SHP77 (cell line): Measurements from ENCODE around the gene GMDS.

Source experiments
- DNase-seq, 2 experiments: peaks; one replicate each; lab custom pipeline; 2025; lab: John Stamatoyannopoulos, UW

The GMDS gene

GRCh38 chr6:2035826-2036709 lies 209.3 kb downstream of the GMDS start:
- DNase-seq = no peak

GRCh38 chr6:2035046-2035445 lies 210.4 kb downstream of the GMDS start:
- DNase-seq = no peak

GRCh38 chr6:2034256-2034655 lies 211.1 kb downstream of the GMDS start:
- no peak for DNase-seq

DNA sequence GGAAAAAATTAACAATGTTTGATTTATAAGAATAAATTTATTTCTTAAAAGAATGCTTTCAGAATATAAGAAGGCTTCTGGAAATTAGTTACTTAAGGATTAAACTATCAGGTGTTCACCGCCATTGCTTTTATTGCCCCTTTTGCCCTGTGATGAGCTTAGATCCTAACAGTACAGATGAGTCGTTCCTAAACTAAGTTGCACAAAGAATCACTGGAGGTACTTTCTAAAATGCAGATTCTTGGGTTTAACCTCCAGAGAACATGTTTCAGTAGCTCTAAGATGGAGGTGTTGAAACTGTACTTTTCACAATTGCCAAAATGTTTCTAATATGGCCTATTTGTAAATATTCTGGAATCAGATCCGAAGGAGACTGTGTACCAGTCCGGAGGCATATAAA lies 211.9 kb downstream of the GMDS start:
- DNase-seq = no peak

DNA sequence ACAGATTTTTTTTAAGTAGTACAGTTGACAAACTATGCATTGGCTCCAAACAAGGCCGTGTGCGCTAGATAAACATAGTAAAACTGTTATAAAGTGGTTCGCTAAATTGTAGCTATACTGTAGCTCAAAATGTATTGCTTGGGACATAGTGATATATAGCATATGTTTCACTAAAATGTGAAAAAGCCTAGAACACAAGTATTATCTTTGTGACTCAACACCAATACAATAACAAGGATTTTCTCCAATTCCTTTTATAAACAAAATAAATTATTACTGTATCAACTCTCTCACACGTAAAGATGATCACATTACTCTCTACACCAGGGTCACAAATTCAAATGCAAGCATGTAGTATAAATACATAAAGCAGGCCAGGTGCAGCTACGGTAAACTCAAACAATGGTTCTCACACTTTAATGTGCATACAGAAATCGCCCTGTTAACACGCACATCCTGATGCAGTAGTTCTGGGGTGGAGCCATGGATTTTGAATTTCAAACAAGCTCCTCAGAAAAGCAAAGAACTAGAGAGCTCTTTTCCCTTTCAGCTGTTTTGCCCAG lies 214.6 kb downstream of the GMDS start:
- DNase-seq = peak; percentile 94 to 96

DNA sequence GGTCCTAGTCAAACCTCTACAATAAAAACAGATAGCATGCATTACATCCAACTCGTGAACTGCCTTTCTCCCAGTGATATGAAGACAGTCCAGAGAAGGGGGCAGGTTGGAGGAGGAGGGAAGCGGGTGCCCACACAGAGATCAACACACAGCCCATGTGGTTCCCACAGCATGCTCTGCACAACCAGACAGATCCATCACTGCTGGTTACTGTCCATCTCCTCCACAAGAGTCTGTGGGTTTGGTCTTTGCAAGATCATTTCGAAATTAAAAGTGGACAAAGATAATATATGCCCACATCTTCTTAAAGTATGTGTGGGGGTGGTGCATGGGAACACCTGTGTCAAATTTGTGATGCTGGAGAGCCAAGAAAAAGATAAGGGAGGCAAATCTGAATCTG lies 215.5 kb downstream of the GMDS start:
- peak; percentile 16 to 27 for DNase-seq

DNA sequence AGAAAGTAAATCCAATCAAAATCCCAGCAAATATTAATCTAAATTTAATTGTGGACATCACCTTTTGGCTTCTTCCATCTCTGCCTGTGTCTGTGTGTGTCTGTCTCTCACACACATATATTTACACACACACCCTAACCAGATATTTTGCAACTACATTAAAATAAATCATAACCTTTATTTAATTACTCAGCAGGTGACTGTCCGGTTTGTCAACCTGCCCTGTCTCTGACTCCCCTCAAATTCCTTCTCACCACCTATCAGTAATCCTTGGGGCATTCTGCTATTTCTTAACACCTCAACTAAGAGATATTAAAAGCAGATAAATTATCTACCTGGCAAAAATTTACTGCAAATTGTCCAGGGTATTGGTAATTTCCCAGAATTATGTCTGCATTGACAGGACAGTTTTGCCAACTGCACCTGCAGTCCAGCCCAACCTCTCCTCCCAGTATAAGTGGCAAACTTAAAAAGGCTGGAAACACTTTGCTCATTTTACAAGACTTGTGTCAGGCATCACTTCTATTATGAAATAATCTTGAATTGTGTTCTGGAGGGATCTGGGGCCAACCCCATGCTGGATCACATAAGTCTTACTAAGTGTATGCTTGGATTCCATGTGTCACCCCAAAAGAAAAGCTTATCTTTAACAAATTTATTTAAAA lies 216.1 kb downstream of the GMDS start:
- no peak for DNase-seq

- peak; percentile 53 for DNase-seq
These were observed 216.9 kb downstream of the GMDS start for GRCh38 chr6:2028457-2029038.

DNA sequence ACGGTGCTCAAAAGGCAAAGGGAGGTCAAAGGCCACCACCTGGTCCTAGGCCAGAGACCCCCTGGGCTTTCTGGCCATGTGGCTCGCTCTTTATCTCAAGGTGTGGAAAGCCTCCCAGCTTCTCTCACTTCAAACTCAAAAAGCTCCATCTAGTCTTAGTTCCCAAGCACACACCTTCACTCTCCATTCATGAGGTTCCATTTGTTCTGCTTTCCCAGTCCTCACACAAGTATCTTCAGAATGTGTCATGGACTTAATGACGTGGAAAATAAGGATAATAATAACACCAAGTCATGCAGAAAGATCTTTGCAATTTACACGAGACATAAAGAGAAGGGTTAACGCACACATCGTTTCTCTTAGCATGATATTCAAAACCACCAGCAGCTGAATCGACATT lies 219.3 kb downstream of the GMDS start:
- DNase-seq = no peak

DNA sequence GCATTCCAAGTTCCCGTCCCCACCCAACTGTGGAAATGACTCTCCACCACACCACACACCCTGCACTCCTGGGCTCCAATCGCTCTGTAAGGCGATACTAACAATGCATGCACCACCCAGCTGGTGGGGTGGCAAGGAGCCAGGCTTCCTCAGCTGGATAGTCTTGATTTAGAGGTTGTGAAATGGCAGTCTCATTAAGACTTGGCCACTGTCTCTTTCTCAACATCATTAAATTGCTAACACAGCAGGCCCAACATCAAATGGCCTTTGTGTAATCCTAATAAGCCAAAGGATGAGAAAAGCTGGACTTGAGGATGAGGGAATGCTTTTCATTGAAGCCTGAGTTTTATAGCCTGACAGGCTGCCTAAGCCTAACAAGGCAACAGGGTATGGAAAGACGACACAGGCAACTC lies 223.7 kb downstream of the GMDS start:
- DNase-seq = peak; percentile 91 to 95

- DNase-seq = peak in 1 of 2 experiments; percentile 19
These were observed 224.5 kb downstream of the GMDS start for GRCh38 chr6:2020909-2021308.

DNA sequence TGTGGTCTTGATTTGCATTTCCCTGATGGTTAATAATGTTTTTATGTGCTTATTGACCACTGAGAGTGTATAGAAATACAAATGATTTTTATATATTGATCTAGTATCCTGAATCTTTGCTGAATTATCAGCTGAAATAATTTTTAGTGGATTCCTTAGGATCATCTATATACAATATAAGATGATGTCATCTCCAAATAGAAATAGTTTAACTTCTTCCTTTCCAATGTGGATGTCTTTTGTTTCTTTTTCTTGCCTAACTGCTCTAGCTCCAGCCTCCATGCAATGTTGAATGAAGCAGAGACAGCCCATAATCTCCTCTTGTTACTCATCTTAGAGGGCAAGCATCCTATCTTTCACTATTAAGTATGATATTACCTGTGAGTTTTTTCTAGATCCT lies 226.4 kb downstream of the GMDS start:
- no peak for DNase-seq

DNA sequence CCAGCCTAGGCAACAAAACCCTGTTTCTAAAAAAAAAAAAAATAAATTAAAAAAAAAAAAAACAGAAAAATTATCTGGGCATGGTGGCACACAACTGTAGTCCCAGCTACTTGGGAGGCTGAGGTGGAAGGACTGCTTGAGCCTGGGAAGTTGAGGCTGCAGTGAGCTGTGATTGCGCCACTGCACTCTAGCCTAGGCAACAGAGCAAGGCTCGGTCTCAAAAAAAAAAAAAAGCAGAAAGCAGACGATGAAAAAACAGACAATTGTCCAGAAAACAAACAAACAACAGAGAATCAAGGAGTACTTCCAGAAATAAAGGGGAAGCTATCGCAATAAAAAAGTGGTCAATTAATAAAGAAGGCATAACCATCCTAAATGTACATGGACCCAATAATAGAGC lies 229.4 kb downstream of the GMDS start:
- DNase-seq = no peak

GRCh38 chr6:2008383-2008976 lies 236.9 kb downstream of the GMDS start:
- no peak for DNase-seq

- no peak for DNase-seq
These were observed 238.2 kb downstream of the GMDS start for GRCh38 chr6:2007165-2007564.

GRCh38 chr6:2004888-2005287 lies 240.5 kb downstream of the GMDS start:
- DNase-seq = no peak

GRCh38 chr6:2000962-2001361 lies 244.4 kb downstream of the GMDS start:
- no peak for DNase-seq

- no peak for DNase-seq
These were observed 247.7 kb downstream of the GMDS start for GRCh38 chr6:1997702-1998101.

- no peak for DNase-seq
These were observed 249.8 kb downstream of the GMDS start for GRCh38 chr6:1995636-1996035.

DNA sequence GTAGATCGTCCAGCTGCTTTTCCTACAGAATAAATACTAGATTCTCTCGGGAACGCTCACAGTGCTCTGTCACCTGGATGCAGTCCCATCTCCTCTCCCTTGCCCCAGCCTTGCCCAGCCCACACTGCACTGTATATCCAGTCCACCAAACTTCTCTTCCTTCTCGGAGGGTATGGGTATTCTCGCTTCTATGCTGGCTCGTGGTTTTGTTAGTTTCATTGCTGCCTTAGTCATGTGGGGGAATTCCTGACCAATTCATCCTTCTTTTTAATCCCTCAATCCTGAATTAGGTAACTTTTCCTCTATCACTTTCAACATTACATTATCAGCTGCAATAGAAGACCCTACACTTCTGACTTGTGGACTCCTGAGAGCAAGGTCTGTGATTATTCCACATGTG lies 252.4 kb downstream of the GMDS start:
- DNase-seq = no peak

- no peak for DNase-seq
These were observed 254.0 kb downstream of the GMDS start for GRCh38 chr6:1991332-1991878.

GRCh38 chr6:1988843-1989242 lies 256.6 kb downstream of the GMDS start:
- no peak for DNase-seq
